ENCODE results near the gene ARL10. TPM values are rescaled to one million over a fixed set of nuclear protein-coding genes. Genes with fewer than 3 reads are reported as not detected.

ARL10 gene, protein sequence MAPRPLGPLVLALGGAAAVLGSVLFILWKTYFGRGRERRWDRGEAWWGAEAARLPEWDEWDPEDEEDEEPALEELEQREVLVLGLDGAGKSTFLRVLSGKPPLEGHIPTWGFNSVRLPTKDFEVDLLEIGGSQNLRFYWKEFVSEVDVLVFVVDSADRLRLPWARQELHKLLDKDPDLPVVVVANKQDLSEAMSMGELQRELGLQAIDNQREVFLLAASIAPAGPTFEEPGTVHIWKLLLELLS
- 2.5 and 4.8 TPM in 2 replicates for total RNA-seq

DNA sequence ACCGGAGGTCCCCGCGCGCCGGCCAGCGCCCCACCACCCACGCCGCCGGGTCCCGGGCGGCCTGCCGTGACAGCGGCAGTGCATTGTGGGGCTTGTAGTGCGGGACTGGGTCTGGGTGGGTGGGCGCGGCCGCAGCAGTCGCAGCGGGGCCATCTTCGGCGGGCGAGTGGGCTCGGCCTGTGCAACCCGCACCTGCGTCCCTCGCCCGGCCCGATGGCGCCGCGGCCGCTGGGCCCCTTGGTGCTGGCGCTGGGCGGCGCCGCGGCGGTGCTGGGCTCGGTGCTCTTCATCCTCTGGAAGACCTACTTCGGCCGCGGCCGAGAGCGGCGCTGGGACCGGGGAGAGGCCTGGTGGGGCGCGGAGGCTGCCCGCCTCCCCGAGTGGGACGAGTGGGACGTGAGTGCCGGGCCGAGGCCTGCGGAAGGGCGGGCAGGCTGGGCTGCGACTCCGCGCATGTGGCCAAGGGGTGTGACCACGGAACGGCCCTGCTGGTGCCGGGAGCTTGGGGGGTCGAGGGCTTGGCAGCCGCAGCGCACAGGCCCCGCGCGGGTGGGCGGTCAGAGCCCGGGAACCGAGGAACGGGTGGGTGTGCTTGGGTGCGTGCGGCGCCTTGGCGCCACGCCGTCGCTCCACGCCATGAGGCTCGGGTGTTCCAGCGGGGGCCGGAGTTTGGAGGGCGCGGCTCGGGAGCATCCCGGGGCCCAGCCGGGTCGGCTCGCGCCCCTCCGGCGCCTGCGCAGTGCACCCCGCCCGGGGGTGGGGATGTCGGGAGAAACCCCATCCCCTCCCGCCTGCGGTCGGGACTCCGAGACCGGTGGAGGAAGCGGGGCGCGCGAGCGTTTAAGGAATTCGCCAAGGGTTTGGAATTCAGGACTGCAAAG lies at the start of gene ARL10:
Gene ARL10 (plus strand): TSS at position 137 of the 881 bp plus-strand sequence. CDS start 77 bp downstream, at position 214.

DNA sequence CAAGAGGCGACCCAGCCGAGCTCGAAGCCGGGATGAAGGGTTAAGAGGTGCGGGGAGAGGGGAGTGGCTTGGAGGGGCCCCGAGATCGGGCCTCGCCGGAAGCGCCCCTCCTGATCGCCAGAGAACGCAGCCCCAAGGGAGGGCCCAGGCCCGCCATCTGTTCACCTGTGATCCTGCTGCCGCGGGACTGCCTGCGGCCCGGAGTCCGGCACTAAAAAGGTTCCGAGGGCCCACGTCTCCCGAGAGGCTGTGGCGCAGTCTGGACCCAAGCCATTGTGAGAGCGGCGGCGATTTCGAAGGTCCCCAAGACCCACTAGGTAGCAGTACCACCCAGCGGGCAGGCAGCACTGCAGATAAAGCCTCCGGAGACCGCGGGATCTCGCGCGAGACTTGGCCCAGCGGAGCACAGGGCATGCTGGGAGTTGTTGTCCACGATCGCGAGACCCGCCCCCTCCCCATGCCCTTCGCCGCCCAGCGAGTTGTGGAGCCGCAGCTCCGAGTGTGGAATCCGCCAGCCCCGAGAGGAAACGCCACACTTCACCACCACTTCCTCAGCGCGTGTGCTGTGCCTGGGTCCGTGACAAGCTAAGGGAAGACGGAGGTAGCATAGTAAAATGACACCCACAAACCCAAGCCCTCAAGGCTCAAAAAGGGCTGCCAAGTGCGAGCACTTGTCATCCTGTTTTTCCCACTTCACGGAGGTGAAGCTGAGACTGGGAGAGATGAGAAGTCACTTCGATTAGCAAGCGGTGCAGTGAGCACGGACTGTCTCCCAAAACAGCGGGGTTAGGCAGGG lies 3.7 kb upstream of the ARL10 start, which contains the start of gene KIAA1191:
Gene KIAA1191 (minus strand): TSS at position 328 of the 796 bp plus-strand sequence. CDS start 2,256 bp downstream, outside the sequence.

DNA sequence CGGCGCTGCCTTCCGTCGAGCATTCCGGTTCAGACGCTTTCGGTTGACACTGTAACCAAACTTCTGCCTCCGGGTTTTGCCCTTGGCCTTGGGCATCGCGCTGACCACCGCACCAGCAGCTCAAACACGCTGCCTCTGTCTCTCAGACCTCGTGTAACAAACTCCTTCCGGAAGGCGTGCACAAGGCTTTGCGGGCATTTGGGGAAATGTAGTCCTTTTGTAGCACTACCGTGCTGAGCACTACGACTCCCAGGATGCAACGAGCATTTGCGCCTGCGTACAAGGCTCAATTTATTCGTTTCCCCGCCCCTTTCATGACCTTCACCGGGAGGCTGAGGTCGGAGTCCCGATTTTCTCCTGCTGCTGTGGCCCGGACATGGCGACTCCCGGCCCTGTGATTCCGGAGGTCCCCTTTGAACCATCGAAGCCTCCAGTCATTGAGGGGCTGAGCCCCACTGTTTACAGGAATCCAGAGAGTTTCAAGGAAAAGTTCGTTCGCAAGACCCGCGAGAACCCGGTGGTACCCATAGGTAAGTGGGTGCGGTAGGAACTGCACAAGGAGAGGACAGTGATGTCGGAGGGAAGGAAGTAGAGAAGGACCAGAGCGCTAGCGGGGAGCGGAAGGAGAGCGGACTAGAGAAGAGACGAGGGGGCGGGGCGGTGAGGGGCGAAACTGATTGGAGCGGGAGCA lies 23.3 kb downstream of the ARL10 start, which contains the start of the genes HIGD2A and NOP16:
Gene HIGD2A (plus strand): TSS at position 308 of the 691 bp plus-strand sequence. CDS start 69 bp downstream, at position 377.
Gene NOP16 (minus strand): TSS at position 155 of the 691 bp plus-strand sequence. CDS start 59 bp downstream, at position 96.

DNA sequence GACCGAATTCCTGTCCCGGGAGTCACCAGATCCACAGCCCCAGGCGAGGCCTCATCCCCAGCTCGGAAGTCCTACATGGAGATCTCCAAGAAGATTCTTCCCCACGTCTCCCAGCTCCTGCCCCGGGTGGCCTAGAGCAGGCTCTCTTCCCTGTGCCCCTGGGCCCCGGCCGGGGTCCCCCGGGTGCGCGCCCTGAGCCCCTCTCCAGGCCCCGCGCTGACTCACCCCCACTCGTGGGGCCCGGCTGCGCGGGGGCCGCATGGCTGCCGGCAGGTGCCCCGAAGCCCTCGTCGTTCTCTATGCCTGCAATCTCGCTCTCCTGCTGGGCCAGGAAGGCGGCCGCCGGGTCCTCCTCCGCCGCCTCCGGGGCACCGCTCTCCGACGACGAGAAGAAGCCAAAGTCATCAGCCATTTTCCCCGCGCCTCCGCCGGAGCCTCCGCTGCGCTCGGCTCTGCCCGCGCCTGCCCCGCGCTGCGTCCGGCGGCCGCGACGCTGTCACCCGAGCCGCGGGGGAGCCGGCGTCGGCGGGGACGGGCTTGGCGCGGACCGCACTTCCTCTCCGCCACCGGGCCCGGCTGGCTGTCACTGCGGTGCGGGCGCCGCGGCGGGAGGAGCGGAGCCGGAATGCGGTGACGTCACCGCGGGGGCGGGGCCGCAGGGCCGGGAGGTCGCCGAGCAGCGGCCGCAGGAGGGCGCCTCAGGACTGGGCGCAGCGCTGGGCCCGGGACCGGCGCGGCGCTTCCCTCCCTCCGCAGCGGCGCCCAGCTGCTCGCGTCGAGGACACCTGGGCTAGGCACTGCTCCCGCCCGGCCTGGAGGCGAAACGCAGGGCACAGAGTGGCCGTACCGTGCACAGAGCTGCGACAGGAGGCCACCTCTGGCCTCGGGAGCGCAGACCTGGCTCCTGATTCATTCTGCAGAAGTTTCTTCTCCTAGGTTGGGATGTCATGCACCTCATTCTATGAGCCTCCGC lies 51.0 kb downstream of the ARL10 start, which contains the start of gene CLTB:
Gene CLTB (minus strand): TSS at position 588 of the 973 bp plus-strand sequence. CDS start 176 bp downstream, at position 412.

Other genes with a start within 250 kb of the ARL10 start
- gene SIMC1, start 127.1 kb upstream of the ARL10 start, total RNA-seq, result 4.5 and 6.3 TPM in 2 replicates
- gene KIAA1191, start 3.7 kb upstream of the ARL10 start, total RNA-seq, result 85.7 and 87.5 TPM in 2 replicates
- 20.3 and 45.0 TPM in 2 replicates for gene NOP16, start 23.1 kb downstream of the ARL10 start, total RNA-seq
- 94.5 and 105 TPM in 2 replicates for gene HIGD2A, start 23.3 kb downstream of the ARL10 start, total RNA-seq
- 357 and 420 TPM in 2 replicates for gene CLTB, start 51.1 kb downstream of the ARL10 start, total RNA-seq
- 33.7 and 34.0 TPM in 2 replicates for gene FAF2, start 82.9 kb downstream of the ARL10 start, total RNA-seq
- gene RNF44, start 171.9 kb downstream of the ARL10 start, total RNA-seq, result 8.2 and 11.6 TPM in 2 replicates
- not detected in 2 replicates for gene CDHR2, start 183.9 kb downstream of the ARL10 start, total RNA-seq
- gene GPRIN1, start 244.7 kb downstream of the ARL10 start, total RNA-seq, result 8.7 and 11.0 TPM in 2 replicates

All from hair follicular keratinocyte (primary cell).